Right kidney (tissue), 1 donor: ENCODE results near the gene OS9.
"Not testable (repeated sequence)": the region's sequence is repeated elsewhere in the genome, so short reads cannot be mapped to it uniquely, and the experiment has no call there.

Source experiments
- DNase-seq: peaks from one replicate; pipeline ENCODE4 v3.0.0-alpha.2; 2016

Gene OS9

GRCh38 chr12:57721846-57722608, 28.1 kb downstream of the OS9 start:
- DNase-seq: not testable (repeated sequence)

DNA sequence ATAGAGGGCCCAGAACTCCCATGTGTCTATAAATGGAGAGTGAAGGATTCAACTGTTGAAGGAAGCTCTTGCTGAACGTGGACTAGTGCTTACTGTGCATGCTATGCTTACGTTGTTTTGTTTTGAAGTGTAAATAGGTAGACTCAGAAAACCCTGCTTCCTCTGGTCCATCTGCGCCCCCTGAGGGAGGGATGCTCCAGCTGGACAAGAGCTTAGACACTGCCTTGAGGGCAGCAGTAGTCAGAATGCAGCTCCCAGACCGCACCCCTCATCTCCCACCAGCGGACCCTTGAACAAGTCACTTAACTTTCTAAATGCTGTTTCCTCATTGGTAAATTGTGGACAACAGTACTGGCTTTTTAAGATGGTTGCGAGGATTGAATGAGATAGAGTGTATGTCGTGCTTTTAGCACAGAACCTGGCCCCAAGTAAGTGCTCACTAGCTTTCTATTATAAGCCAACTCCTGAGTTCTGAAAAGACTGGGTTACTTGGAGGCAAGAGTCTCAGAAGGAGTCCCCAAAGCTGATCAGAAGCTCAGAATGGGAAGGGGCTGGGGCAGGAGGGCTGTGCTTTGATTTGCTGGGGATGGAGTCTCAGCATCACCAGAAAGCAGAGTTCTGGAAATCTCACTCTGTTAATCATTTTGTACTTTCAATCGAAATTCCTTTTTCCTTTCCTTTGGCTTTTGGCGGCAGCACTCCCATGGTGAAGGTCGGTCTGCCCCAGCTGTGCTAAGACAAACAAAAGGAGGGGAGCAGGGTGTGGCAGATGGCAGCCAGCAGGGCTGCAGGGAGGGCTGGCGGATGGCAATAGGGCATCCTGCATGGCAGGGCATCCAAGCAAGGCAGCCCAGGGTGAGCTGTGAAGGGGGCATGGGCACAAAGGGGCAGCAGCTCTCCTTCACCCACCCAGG, 29.0 kb downstream of the OS9 start:
- DNase-seq: no peak

GRCh38 chr12:57723630-57723962, 29.7 kb downstream of the OS9 start:
- no peak for DNase-seq

DNA sequence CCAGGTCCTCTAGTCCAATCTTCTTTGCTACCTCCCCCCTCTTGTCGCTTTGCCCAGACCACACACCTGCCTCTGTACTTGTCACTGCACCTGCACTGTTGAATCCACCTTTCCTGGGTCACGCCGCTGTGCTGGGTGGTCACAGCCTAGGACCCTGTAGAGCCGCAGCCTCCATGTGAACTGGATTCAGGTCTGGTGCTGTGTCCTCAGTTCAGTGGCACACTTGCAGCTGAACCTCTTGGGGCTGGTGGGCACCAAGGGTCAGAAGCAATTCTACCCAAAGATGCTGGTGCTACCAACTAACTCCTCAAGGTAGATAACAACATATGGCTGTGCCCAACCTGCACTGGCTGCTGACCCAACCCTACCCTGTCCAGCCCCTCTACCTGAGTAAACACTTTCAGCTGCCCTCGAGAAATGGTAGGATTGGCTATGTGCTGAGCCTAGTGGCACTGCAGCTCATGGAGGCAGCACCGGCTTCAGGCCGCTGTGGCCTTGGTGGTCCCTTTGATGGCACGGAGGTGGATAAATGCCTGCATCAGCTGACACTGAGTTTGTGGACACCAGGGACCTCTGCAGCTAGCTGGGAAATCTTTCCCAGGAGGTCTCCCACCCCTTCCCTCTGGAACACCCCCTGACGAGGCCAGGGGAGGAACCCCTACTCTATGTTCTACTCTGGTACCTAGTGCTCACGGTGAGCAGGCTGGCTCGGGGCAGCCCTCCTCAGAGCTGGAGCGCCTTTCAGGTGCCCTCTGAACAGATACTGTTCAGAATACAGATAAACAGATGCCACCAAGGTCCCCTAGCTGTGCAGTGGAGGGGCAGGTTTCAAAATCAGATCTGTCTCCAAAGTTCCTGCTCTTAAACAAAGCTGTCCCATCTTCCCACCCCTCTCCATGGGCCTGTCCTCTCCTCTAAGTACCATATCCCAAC, 30.3 kb downstream of the OS9 start:
- DNase-seq: no peak

DNA sequence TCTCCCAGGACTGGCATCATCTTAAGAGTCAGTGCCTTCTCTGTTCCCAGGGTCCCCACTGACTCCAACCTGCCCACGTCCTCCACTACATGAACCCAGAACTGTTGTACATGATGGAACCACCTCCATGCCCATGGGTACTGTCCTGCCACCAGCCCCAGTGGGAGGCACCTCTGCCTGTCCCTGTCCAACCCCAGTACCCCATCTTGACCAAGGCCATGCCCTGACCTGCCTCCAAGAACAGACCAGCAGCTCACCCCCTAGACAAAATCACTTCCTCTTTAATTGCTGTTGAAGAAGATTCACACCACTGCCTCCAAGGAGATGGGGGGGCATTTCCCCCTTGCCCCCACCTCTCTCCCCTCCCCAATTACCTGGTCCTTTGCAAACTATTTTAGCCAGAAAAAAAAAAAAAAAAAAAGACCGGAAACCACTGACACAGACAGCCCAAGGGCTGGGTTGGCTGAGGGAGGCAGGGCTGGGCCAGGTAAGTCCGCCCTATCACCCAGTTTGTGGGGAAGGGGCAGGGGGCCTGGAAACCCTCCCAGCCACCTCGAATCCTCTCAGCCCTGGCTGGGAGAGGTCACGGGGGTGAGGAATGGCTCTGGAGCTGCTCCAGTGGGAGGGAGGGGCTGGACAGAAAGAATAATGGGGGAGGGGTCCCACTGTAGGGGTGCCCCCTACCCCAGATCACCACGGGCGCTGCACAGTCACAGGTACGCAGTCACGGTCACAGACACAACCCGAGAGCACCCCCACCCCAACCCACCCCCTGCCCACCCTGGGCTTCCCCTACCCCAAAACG, 31.2 kb downstream of the OS9 start:
- no peak for DNase-seq

DNA sequence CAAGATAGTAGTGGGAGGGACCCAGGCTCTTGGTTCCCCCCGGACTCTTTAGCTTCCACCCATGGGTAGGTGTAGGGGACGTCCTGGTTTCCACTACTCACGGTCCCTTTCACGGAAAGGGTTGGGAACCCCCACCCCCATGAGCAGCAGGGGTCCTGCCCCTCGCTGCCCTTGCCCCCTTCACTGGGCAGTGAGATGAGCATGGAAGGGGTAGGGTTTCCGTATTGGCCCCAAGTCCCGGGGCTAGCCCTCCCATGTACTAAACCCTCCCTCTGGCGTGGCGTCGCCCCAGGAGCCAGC, 31.9 kb downstream of the OS9 start:
- DNase-seq: no peak

- peak; percentile 61 for DNase-seq
Measured at GRCh38 chr12:57726151-57726883, 32.4 kb downstream of the OS9 start.

GRCh38 chr12:57726884-57727757, 33.2 kb downstream of the OS9 start:
- peak; percentile 65 for DNase-seq

DNA sequence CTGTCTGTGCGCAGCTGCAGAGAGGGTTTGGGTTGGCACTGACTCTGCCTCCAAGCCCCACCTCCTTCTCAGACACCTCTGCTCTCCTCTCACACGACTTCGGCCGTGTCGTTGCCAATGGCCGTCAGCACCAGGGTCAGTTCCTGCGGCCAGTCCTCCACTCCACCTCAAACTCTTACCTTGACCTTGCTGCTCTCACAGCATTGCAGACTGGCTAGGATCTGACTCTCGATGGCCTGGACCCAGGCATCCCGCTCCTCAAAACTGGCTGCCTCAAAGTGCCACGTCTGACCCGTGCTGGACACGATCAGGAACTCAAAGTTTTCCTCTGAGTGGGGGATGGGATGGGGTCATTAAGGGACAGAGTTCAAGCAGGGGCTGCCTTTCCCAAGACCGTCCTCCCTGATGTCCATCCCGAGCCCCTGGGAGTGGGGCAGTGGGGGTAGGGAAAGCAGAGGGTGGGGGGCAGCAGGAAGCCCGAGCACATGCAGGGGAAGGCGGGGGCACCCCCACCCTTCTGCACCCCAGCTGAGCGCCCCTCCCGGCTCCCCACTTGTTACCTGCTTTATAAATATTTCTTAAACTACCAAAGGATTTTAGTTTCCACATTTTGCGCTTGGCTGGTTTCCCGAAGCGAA, 33.9 kb downstream of the OS9 start:
- no peak for DNase-seq

GRCh38 chr12:57729321-57729844, 35.5 kb downstream of the OS9 start:
- DNase-seq: no peak

- no peak for DNase-seq
Measured at GRCh38 chr12:57730336-57731067, 36.6 kb downstream of the OS9 start.

GRCh38 chr12:57731411-57732080, 37.6 kb downstream of the OS9 start:
- DNase-seq: no peak

GRCh38 chr12:57732270-57732669, 38.3 kb downstream of the OS9 start:
- no peak for DNase-seq

DNA sequence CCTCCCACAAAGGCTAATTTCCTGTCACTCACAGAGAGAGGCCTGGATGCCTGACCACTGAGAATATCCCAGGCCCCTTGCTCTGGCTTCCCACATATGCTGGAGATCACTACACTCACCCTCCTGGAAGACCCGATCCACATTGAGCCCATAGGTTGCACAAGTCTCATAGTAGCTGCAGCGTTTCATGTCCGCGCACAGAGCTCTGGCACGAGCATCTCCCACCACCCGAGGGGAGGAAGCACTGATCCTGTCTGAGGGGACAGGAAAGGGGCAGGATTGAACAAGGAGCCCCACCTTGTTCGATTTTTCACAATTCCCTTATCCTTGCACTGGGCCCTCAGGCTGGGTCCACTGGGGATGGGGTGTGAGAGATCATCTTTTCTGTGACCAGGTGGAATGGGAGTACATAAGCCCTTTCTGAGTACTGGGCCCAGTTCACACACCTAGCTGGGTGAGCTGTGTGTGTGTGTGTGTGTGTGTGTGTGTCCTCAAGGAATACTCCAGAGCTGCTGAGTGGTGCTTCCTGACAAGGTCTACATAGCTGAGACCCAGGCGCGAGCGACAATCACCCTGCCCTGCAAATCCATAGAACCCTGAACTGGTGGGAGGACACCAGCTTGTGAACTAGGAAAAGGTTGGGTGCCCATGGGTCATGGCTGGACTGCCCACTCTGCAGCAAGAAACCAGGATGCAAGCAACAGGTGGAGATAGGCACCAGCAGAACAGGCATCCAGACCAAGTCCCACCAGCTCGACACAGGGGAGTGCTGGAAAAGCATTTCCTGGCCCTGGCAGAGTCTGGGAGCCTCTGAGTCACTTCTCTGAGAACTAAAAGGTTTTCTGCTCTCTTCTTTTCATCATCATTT, 39.0 kb downstream of the OS9 start:
- no peak for DNase-seq

DNA sequence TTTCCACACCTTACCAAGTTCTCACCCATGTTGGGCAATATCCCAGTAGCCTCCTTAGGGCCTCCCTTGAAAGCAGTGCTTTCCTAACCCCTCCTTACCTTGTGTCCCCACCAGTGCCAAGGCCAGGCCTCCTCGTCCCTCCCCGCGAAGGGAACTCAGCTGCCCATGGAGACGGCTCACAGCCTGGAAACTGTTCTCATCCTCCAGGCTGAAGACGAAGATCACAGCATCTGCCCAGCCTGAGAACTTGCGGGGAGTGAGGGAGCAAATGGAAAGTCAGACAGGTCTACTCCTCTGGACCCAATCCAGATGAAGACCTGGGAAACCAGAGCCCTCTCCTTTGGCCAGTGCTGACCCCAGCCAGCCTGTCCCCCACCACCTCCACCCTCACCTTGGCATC, 40.0 kb downstream of the OS9 start:
- DNase-seq: no peak

GRCh38 chr12:57734591-57734990, 40.7 kb downstream of the OS9 start:
- no peak for DNase-seq
